ENCODE results near the gene E2F4. TPM values are rescaled to one million over a fixed set of nuclear protein-coding genes. Genes with fewer than 3 reads are reported as not detected.

E2F4 gene
- total and polyA plus RNA-seq, 2 of the 13 experiments (the other 11 are each of a cell fraction or from before 2014, with no cell fraction given) = 84.8 to 91.2 TPM

DNA sequence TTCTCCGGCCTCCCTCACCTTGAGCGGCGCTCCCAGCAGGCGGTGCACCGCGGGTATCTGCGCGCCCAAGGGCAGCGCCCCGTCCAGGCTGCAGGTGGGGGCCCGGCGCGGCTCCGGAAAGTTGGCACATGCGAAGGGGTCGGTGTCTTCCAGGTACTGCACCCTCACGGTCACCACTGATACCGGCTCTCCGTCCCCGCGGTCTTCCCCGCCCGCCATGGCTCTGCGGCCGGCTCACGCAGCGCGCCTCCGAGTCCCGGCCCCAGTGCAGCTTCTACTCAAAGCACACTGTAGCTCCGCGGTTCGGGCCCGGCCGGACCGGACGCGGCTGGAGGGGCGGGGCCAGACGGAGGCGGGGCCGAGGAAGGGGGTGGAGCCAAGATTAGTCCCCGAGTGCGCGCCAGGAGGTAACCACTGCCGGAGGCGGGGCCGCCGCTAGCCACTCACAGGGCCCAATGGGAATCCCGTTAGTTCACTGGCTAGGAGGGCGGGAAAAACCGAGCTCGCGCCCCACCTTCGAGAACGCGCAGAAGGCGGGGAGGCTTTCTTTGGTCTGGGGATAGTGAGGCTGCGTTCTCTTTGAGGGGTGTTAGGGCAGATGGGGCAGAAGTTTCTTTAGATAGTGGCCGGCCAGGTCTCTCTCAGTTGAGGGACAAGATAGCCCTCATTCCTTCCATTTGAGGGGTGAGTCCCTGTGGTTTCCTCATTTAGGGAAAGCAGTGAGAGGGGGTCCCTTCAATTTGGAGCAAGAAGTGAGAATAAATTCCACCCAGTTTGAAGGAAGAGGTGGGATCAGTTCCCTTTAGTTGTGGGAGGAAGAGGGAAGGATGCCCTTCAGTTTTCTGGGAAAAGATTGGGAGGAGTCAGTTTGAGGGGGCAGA lies 55.5 kb downstream of the E2F4 start, which contains the start of gene FHOD1 (continued):
- TF ChIP-seq ZNF30 (CRISPR knock-in tag; IDR thresholded peaks at IDR 0.05) (no peak; the same call in 1 of the 2 replicates), ZNF543 (CRISPR knock-in tag; IDR thresholded peaks at IDR 0.05) (no peak; the same call in 1 of the 2 replicates), ZNF451 (CRISPR knock-in tag; IDR thresholded peaks at IDR 0.05) (peak; percentile 73), MYC (CRISPR knock-in tag; IDR thresholded peaks at IDR 0.05; ENCODE audit: borderline replicate concordance) (peak; percentile 68), ZNF891 (CRISPR knock-in tag; IDR thresholded peaks at IDR 0.05) (peak; percentile 97), SNAPC2 (CRISPR knock-in tag; IDR thresholded peaks at IDR 0.05) (peak; percentile 78; the same call in 1 of the 2 replicates), HNRNPK (IDR thresholded peaks at IDR 0.05; ENCODE audit: low read depth, low read length, poor library complexity, severe bottlenecking) (peak; percentile 58), ZNF292 (CRISPR knock-in tag; IDR thresholded peaks at IDR 0.05; ENCODE audit: borderline replicate concordance, low read depth) (no peak), ZFP37 (CRISPR knock-in tag; IDR thresholded peaks at IDR 0.05; ENCODE audit: borderline replicate concordance) (no peak), SP2 (CRISPR knock-in tag; IDR thresholded peaks at IDR 0.05) (peak; percentile 69), JDP2 (CRISPR knock-in tag; IDR thresholded peaks at IDR 0.05; ENCODE audit: borderline replicate concordance) (no peak), ZNF749 (CRISPR knock-in tag; IDR thresholded peaks at IDR 0.05; ENCODE audit: borderline replicate concordance) (peak; percentile 84; the same call in 1 of the 2 replicates), MAFG (CRISPR knock-in tag; IDR thresholded peaks at IDR 0.05) (no peak), ZNF737 (CRISPR knock-in tag; IDR thresholded peaks at IDR 0.05; ENCODE audit: borderline replicate concordance) (no peak), ZNF350 (CRISPR knock-in tag; IDR thresholded peaks at IDR 0.05; ENCODE audit: borderline replicate concordance, low read depth) (peak; percentile 85), ZNF446 (CRISPR knock-in tag; IDR thresholded peaks at IDR 0.05) (peak; percentile 26; the same call in 1 of the 2 replicates)
- TF ChIP-seq, protein P1, sequence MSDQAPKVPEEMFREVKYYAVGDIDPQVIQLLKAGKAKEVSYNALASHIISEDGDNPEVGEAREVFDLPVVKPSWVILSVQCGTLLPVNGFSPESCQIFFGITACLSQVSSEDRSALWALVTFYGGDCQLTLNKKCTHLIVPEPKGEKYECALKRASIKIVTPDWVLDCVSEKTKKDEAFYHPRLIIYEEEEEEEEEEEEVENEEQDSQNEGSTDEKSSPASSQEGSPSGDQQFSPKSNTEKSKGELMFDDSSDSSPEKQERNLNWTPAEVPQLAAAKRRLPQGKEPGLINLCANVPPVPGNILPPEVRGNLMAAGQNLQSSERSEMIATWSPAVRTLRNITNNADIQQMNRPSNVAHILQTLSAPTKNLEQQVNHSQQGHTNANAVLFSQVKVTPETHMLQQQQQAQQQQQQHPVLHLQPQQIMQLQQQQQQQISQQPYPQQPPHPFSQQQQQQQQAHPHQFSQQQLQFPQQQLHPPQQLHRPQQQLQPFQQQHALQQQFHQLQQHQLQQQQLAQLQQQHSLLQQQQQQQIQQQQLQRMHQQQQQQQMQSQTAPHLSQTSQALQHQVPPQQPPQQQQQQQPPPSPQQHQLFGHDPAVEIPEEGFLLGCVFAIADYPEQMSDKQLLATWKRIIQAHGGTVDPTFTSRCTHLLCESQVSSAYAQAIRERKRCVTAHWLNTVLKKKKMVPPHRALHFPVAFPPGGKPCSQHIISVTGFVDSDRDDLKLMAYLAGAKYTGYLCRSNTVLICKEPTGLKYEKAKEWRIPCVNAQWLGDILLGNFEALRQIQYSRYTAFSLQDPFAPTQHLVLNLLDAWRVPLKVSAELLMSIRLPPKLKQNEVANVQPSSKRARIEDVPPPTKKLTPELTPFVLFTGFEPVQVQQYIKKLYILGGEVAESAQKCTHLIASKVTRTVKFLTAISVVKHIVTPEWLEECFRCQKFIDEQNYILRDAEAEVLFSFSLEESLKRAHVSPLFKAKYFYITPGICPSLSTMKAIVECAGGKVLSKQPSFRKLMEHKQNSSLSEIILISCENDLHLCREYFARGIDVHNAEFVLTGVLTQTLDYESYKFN (CRISPR knock-in tag; conservative IDR thresholded peaks at IDR 0.05) = peak; percentile 14; the same call in 1 of the 2 replicates
- TF ChIP-seq, protein P2, sequence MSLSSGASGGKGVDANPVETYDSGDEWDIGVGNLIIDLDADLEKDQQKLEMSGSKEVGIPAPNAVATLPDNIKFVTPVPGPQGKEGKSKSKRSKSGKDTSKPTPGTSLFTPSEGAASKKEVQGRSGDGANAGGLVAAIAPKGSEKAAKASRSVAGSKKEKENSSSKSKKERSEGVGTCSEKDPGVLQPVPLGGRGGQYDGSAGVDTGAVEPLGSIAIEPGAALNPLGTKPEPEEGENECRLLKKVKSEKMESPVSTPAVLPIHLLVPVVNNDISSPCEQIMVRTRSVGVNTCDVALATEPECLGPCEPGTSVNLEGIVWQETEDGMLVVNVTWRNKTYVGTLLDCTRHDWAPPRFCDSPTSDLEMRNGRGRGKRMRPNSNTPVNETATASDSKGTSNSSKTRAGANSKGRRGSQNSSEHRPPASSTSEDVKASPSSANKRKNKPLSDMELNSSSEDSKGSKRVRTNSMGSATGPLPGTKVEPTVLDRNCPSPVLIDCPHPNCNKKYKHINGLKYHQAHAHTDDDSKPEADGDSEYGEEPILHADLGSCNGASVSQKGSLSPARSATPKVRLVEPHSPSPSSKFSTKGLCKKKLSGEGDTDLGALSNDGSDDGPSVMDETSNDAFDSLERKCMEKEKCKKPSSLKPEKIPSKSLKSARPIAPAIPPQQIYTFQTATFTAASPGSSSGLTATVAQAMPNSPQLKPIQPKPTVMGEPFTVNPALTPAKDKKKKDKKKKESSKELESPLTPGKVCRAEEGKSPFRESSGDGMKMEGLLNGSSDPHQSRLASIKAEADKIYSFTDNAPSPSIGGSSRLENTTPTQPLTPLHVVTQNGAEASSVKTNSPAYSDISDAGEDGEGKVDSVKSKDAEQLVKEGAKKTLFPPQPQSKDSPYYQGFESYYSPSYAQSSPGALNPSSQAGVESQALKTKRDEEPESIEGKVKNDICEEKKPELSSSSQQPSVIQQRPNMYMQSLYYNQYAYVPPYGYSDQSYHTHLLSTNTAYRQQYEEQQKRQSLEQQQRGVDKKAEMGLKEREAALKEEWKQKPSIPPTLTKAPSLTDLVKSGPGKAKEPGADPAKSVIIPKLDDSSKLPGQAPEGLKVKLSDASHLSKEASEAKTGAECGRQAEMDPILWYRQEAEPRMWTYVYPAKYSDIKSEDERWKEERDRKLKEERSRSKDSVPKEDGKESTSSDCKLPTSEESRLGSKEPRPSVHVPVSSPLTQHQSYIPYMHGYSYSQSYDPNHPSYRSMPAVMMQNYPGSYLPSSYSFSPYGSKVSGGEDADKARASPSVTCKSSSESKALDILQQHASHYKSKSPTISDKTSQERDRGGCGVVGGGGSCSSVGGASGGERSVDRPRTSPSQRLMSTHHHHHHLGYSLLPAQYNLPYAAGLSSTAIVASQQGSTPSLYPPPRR (CRISPR knock-in tag; IDR thresholded peaks at IDR 0.05; ENCODE audit: borderline replicate concordance) = no peak
- TF ChIP-seq, protein P3, sequence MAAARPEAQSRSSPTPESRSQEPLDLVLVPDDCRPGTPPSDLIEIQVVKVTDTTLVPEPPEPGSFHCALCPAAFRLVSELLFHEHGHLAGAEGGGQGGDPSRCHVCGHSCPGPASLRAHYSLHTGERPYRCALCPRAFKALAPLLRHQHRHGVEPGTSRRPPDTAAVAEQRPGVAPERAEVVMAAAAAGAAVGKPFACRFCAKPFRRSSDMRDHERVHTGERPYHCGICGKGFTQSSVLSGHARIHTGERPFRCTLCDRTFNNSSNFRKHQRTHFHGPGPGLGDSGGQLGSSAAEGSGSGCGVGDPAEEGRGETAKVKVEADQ (CRISPR knock-in tag; IDR thresholded peaks at IDR 0.05; ENCODE audit: borderline replicate concordance) = peak; percentile 14; the same call in 1 of the 2 replicates
